Cardiac muscle cell (in vitro differentiated cells and primary cell): Measurements from ENCODE around the gene CNNM4. TPM values are rescaled to one million over a fixed set of nuclear protein-coding genes. Genes with fewer than 3 reads are reported as not detected.
"Not testable (repeated sequence)": the region's sequence is repeated elsewhere in the genome, so short reads cannot be mapped to it uniquely, and the experiment has no call there.

Source experiments
- DNase-seq, 2 donors: peaks; one replicate each; pipeline versions ENCODE4 v3.0.0 to v3.0.0-alpha.2; 2010 to 2017; ENCODE audit warnings: low read depth in 1 of 2, low spot score in 1 of 2
- H3K27ac ChIP-seq: fragments of 200-600 bp; sonication (generic); 2 replicates; pipeline ENCODE4 v1.5.1; 2016
- H3K27me3 ChIP-seq: fragments of 200-600 bp; sonication (generic); 2 replicates; pipeline ENCODE4 v1.6.0; 2016; ENCODE audit warnings: control low read depth
- H3K36me3 ChIP-seq: fragments of 200-600 bp; sonication (generic); 2 replicates; pipeline ENCODE4 v1.5.1; 2016; ENCODE audit warnings: control low read depth
- H3K4me1 ChIP-seq: fragments of 200-600 bp; sonication (generic); 2 replicates; pipeline ENCODE4 v1.8.1; 2017; ENCODE audit warnings: low read depth, mild to moderate bottlenecking, mixed run types
- H3K4me3 ChIP-seq: fragments of 200-600 bp; sonication (generic); 2 replicates; pipeline ENCODE4 v1.5.1; 2016; ENCODE audit warnings: mild to moderate bottlenecking
- H3K9me3 ChIP-seq: fragments of 200-600 bp; sonication (generic); 2 replicates; pipeline ENCODE4 v1.5.1; 2017; ENCODE audit warnings: low read depth, mild to moderate bottlenecking, control low read depth
- CTCF ChIP-seq: IDR thresholded peaks from 2 replicates; pipeline ENCODE4 v1.5.1; 2012; ENCODE audit warnings: low read depth, mild to moderate bottlenecking, low read length
- polyA plus RNA-seq: library from polyadenylated mRNA; unstranded; fragments of >200 nt; fragmentation: Nextera tagmentation; extraction: Ambion mirVana; gene quantifications from 2 replicates; pipeline ENCODE4 v1.2.1, GENCODE V29; 2016
- total RNA-seq: library from RNA; depleted of rRNA; stranded (reverse); fragments of >200 nt; gene quantifications from 2 replicates; pipeline ENCODE4 v1.2.3, GENCODE V29; 2016

The CNNM4 gene
- total and polyA plus RNA-seq, 2 experiments from 2014 or later = 10.2 to 18.8 TPM

DNA sequence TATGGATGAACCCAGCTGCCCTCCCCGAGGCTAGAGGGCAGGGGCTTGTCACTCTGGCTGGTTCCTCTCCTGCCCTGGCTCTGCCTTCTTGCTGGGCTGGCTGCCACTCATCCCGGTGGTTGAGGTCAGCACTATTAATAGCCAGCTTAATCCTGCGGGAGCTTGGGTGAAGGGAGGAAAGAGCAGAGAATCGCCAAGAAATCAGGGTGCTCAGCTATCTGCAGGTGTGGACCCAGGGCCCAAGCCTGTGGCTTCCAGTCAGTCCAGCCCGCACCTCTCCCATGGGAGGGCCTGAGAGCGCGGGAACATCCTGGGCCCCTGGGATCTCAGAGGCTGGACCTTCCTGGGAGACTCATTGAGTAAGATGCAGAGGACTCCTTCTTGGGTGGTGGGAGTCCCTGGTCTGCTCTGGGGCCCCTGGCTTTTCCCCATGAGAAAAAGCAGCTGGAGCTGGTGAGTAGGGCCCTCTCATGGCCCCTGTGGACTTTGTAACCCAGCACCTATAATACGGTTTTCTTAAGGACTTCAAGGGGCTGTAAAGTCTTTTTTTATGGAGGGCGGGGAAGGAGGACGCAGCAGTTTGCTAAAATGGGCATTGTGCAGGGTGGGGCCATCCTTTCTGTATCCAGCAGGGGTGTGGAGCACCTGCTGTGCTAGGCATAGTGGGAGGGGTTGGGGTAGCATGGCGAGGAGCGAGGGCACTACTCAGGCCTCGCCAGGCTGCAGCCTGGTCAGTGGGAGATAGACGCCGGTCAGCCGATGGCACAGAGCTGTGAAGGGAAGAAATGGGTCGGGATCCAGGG lies 27.9 kb downstream of the CNNM4 start:
- peak; percentile 27 to 81 for DNase-seq
- no peaks in the 10 kb centered on the region for H3K9me3 ChIP-seq
- H3K4me1 ChIP-seq = peaks cover 17% of the 10 kb centered on the region
- TF ChIP-seq CTCF = no peak
- H3K27me3 ChIP-seq = no peaks in the 10 kb centered on the region
- H3K27ac ChIP-seq = peak overlapping the region; percentile 91
- no peaks in the 10 kb centered on the region for H3K36me3 ChIP-seq
- no peak overlapping the region for H3K4me3 ChIP-seq

DNA sequence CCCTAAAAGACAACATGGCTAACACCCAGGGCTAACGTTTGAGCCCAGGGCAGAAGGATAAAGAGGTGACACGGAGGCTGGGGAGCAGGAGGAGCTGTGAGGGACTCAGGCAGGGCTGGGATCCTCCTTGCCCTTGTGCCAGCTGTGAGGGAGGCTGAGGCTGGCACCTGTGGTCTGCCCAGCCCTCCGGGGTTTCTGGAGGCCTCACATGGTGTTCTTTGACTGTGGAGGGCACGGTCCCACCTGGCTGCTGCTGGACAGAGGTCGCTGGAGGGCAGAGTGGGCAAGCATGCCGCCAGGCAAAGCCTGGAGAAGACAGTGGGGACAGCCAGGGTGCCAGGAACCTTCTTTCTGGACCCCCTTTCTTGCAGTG lies 28.5 kb downstream of the CNNM4 start:
- DNase-seq = no peak
- Histone ChIP-seq H3K4me1 (peaks cover 17% of the 10 kb centered on the region), H3K27ac (peak overlapping the region; percentile 91), H3K4me3 (no peak overlapping the region), H3K36me3 (no peaks in the 10 kb centered on the region), H3K27me3 (no peaks in the 10 kb centered on the region), H3K9me3 (no peaks in the 10 kb centered on the region)
- TF ChIP-seq CTCF = no peak

DNA sequence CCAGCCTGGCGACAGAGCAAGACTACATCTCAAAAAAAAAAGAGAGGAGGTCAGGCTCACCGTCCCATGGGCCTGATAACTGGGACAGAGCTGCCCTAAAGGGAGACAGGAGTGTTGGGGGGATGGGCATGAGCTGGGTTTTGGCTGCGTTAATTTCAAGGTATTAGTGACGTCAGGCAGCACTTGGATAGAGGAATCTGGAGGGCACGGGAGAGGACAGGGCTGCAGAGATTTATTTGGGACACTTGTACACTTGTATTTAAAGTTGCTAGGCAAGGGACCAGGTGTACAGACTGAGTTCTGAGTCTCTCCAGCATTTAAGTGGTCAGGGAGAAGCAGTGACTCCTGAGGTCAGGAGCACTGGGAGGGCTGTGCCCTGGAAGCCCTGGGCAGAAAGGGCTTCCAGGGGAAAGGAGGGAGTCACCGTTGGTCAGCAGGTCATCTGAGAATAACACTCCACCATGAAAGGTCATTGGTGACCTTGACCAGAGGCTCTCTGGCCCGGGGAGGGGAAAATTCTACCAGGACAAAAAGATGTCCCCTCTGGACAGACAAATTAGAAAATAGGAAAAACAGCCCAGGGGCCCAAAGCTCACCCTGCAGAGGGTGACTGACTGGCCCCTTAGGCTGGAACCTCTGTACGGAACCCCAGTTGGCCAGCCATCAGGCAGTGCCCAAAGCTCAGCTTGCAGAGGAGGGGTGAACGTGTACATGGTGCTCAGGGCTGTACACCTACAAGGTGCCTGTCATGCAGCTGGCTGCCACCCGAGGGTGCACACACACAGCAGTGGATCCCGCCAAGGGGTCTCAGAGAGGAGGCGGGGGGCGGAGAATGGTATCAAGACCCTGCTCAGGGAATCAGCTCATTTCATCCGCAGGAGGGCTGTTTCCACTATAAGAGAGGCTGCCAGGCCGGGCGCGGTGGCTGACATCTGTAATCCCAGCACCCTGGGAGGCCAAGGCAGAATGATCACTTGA lies 32.4 kb downstream of the CNNM4 start:
- H3K4me3 ChIP-seq = no peak overlapping the region
- TF ChIP-seq CTCF = no peak
- H3K9me3 ChIP-seq = no peaks in the 10 kb centered on the region
- peak overlapping the region; percentile 58 for H3K27ac ChIP-seq
- no peaks in the 10 kb centered on the region for H3K36me3 ChIP-seq
- H3K4me1 ChIP-seq = peaks cover 17% of the 10 kb centered on the region
- H3K27me3 ChIP-seq = no peaks in the 10 kb centered on the region
- no peak for DNase-seq

- H3K9me3 ChIP-seq = no peaks in the 10 kb centered on the region
- no peak for DNase-seq
- H3K4me3 ChIP-seq = no peak overlapping the region
- TF ChIP-seq CTCF = no peak
- no peaks in the 10 kb centered on the region for H3K27me3 ChIP-seq
- H3K36me3 ChIP-seq = no peaks in the 10 kb centered on the region
- H3K27ac ChIP-seq = no peak overlapping the region
- peaks cover 9% of the 10 kb centered on the region for H3K4me1 ChIP-seq
Measured at GRCh38 chr2:96795076-96795475, 34.4 kb downstream of the CNNM4 start.

- not testable (repeated sequence) for H3K27ac ChIP-seq, H3K9me3 ChIP-seq, DNase-seq, H3K4me1 ChIP-seq, H3K4me3 ChIP-seq, H3K27me3 ChIP-seq, H3K36me3 ChIP-seq
Measured at GRCh38 chr2:96796497-96796896, 35.8 kb downstream of the CNNM4 start.
